HCT116 (cell line): ENCODE data around the gene GATAD1. TPM values are rescaled to one million over a fixed set of nuclear protein-coding genes. Genes with fewer than 3 reads are reported as not detected.

Experiments used
- ATAC-seq: fragments of 200-7000 bp; cut with Tn5 transposase; 2 replicates; pipeline ENCODE4 v1.9.1; 2020; ENCODE audit warnings: mild to moderate bottlenecking, moderate library complexity
- BruUV-seq: library from RNA; stranded (reverse); fragments of 400-500 nt; replicated peaks from 2 replicates; lab custom pipeline; 2021; lab: Mats Ljungman, UMichigan
- CTCF ChIA-PET: fragments of 300-600 bp; sonication (Branson Sonifier 250); formaldehyde crosslinking; loops from one replicate; lab custom pipeline; 2021; ENCODE audit warnings: antibody characterized with exemption; lab: Charles Lee
- POLR2A ChIA-PET: fragments of 300-600, 350-600 bp; sonication (Branson Sonifier 250); formaldehyde crosslinking; loops from one replicate; lab custom pipeline; 2021; ENCODE audit warnings: antibody characterized with exemption; lab: Charles Lee
- RAD21 ChIA-PET, 2 experiments: fragments of 300-600 bp; sonication (Branson Sonifier 250); formaldehyde crosslinking; loops; one replicate each; lab custom pipeline; 2023; ENCODE audit warnings: low total read pairs in 2 of 2; ENCODE audit not compliant: uncharacterized antibody in 2 of 2, unreplicated experiment in 2 of 2, low non-redundant PET in 1 of 2; lab: Charles Lee
- DNase-seq: peaks from one replicate; pipeline ENCODE4 v3.0.0-alpha.2; 2010; ENCODE audit warnings: low read depth, low spot score
- H2AFZ ChIP-seq: fragments of 200-600 bp; shearing (Covaris generic), sonication (generic); 2 replicates; pipeline ENCODE4 v1.6.1; 2017; ENCODE audit warnings: low read depth, mixed run types, mixed read lengths, antibody characterized with exemption, low read length; ENCODE audit not compliant: poor library complexity, severe bottlenecking
- H3K27ac ChIP-seq: 2 replicates; pipeline ENCODE4 v1.5.1; 2012; ENCODE audit warnings: low read depth, low read length
- H3K27me3 ChIP-seq: fragments of 200-600 bp; sonication (generic); 2 replicates; pipeline ENCODE4 v1.6.1; 2016; ENCODE audit warnings: mixed run types, low read length, mixed read lengths; ENCODE audit not compliant: insufficient read depth
- H3K36me3 ChIP-seq, 2 experiments: fragments of 200-500 bp in 1 of 2; fragments of 200-600 bp in 1 of 2; sonication (Bioruptor generic) in 1 of 2; sonication (generic) in 1 of 2; 2 replicates each; pipeline versions ENCODE4 v1.5.1 to v1.6.1; 2014 to 2016; ENCODE audit warnings: low read length in 2 of 2, inconsistent platforms in 1 of 2, mixed read lengths in 1 of 2, mixed run types in 1 of 2; ENCODE audit not compliant: insufficient read depth in 2 of 2, control insufficient read depth in 1 of 2
- H3K4me1 ChIP-seq, 2 experiments: fragments of 200-600 bp in 1 of 2; sonication (generic) in 1 of 2; 2 replicates each; pipeline versions ENCODE4 v1.5.1 to v1.6.1; 2012 to 2017; ENCODE audit warnings: low read length in 2 of 2, inconsistent platforms in 1 of 2, mild to moderate bottlenecking in 1 of 2, mixed read lengths in 1 of 2, mixed run types in 1 of 2, moderate library complexity in 1 of 2; ENCODE audit not compliant: insufficient read depth in 2 of 2, control insufficient read depth in 1 of 2
- H3K4me2 ChIP-seq: fragments of 200-600 bp; sonication (generic); 2 replicates; pipeline ENCODE4 v1.6.1; 2017; ENCODE audit warnings: mixed run types, low read length, mixed read lengths
- H3K4me3 ChIP-seq, 2 experiments: fragments of 200-600 bp in 1 of 2; sonication (generic) in 1 of 2; replicated peaks in 1 of 2; 2 replicates each; pipeline ENCODE4 v1.5.1; 2011 to 2016; ENCODE audit warnings: low read length in 2 of 2, control low read depth in 1 of 2, low read depth in 1 of 2, mild to moderate bottlenecking in 1 of 2, mixed read lengths in 1 of 2, mixed run types in 1 of 2
- H3K79me2 ChIP-seq: fragments of 200-600 bp; sonication (generic); 2 replicates; pipeline ENCODE4 v1.6.1; 2017; ENCODE audit warnings: mild to moderate bottlenecking, mixed run types, low read length, moderate library complexity, mixed read lengths; ENCODE audit not compliant: insufficient read depth
- H3K9ac ChIP-seq: fragments of 200-600 bp; sonication (generic); 2 replicates; pipeline ENCODE4 v1.6.1; 2016; ENCODE audit warnings: low read length, mixed read lengths
- H3K9me2 ChIP-seq: fragments of 200-600 bp; sonication (generic), shearing (Covaris generic); 2 replicates; pipeline ENCODE4 v1.6.1; 2017; ENCODE audit warnings: mixed run types, mild to moderate bottlenecking, moderate library complexity; ENCODE audit not compliant: insufficient read depth
- H3K9me3 ChIP-seq, 2 experiments: fragments of 200-500 bp in 1 of 2; fragments of 200-600 bp in 1 of 2; sonication (Bioruptor generic) in 1 of 2; sonication (generic) in 1 of 2; 2 replicates each; pipeline ENCODE4 v1.6.1; 2014 to 2017; ENCODE audit warnings: low read length in 2 of 2, mixed read lengths in 2 of 2, inconsistent platforms in 1 of 2, low read depth in 1 of 2, mild to moderate bottlenecking in 1 of 2, mixed run types in 1 of 2, moderate library complexity in 1 of 2; ENCODE audit not compliant: control insufficient read depth in 1 of 2, insufficient read depth in 1 of 2
- H4K20me1 ChIP-seq: fragments of 200-600 bp; sonication (generic), shearing (Covaris generic); 2 replicates; pipeline ENCODE4 v1.6.1; 2017; ENCODE audit warnings: mixed run types, mild to moderate bottlenecking, moderate library complexity; ENCODE audit not compliant: insufficient read depth
- CTCF ChIP-seq, 3 experiments: fragments of 200-600 bp in 1 of 3; sonication (generic) in 1 of 3; IDR thresholded peaks in 2 of 3; conservative IDR thresholded peaks in 1 of 3; 2 replicates each; pipeline ENCODE4 v1.5.1; 2012 to 2017; ENCODE audit warnings: low read depth in 2 of 3, low read length in 2 of 3, antibody characterized with exemption in 1 of 3, borderline replicate concordance in 1 of 3, control low read depth in 1 of 3, mild to moderate bottlenecking in 1 of 3, mixed read lengths in 1 of 3, mixed run types in 1 of 3, moderate library complexity in 1 of 3; ENCODE audit not compliant: insufficient read depth in 1 of 3
- EZH2 ChIP-seq: fragments of 200-600 bp; sonication (generic); IDR thresholded peaks from 2 replicates; pipeline ENCODE4 v1.6.1; 2017; ENCODE audit warnings: antibody characterized with exemption, mixed run types
- POLR2A ChIP-seq: IDR thresholded peaks from 2 replicates; pipeline ENCODE4 v1.7.0; 2011; ENCODE audit warnings: borderline replicate concordance; ENCODE audit not compliant: insufficient read depth, insufficient read length; ENCODE audit errors: extremely low read depth
- RAD21 ChIP-seq: IDR thresholded peaks from 2 replicates; pipeline ENCODE4 v1.6.1; 2012; ENCODE audit warnings: low read depth, mild to moderate bottlenecking
- SIN3A ChIP-seq: IDR thresholded peaks from 2 replicates; pipeline ENCODE4 v1.6.1; 2012; ENCODE audit warnings: low read depth
- SRF ChIP-seq: IDR thresholded peaks from 2 replicates; pipeline ENCODE4 v1.6.1; 2012; ENCODE audit warnings: low read depth
- TCF7L2 ChIP-seq: IDR thresholded peaks from 2 replicates; pipeline ENCODE4 v1.7.0; 2011; ENCODE audit warnings: borderline replicate concordance, inconsistent platforms; ENCODE audit not compliant: insufficient read depth, insufficient read length; ENCODE audit errors: extremely low read depth
- ZBTB33 ChIP-seq: IDR thresholded peaks from 2 replicates; pipeline ENCODE4 v1.6.1; 2011; ENCODE audit warnings: mild to moderate bottlenecking, low read length, moderate library complexity; ENCODE audit not compliant: insufficient replicate concordance; ENCODE audit errors: extremely low read depth
- ZNF274 ChIP-seq: fragments of 200-500 bp; sonication (Bioruptor generic); IDR thresholded peaks from 2 replicates; pipeline ENCODE4 v1.6.1; 2014; ENCODE audit warnings: mild to moderate bottlenecking, low read depth, low read length, inconsistent platforms
- intact Hi-C: fragments of 100-400 bp; cut with micrococcal nuclease; formaldehyde crosslinking; loops from 2 replicates; pipeline ENCODE4 v1.10.0; 2022
- total RNA-seq: library from RNA; stranded (reverse); gene quantifications from one replicate; pipeline ENCODE4 v1.2.1, GENCODE V29; 2021; ENCODE audit not compliant: unreplicated experiment

The GATAD1 gene
- total RNA-seq, 1 experiment from 2014 or later: 23.9 TPM

- H3K4me2 ChIP-seq: no peak overlapping the region
- RAD21 ChIA-PET: no interaction called here
- no peaks in the 10 kb centered on the region for H4K20me1 ChIP-seq
- no peaks in the 10 kb centered on the region for H3K79me2 ChIP-seq
- peaks cover 0 to 5% of the 10 kb centered on the region in 2 experiments; a peak in 1 of 4 replicates for H3K36me3 ChIP-seq
- DNase-seq: no peak
- H3K9me3 ChIP-seq: no peaks in the 10 kb centered on the region
- no peak overlapping the region for H3K4me3 ChIP-seq
- H3K27ac ChIP-seq: no peak overlapping the region
- intact Hi-C loops: no loop called here
- H3K9ac ChIP-seq: no peak overlapping the region
- no peaks in the 10 kb centered on the region for H3K27me3 ChIP-seq
- POLR2A ChIA-PET: no interaction called here
- no peak overlapping the region for H2AFZ ChIP-seq
- 0 out of 2 replicates have a peak, but pooled peaks have one; percentile 30 for ATAC-seq
- no TSS peak for BruUV-seq
- no peaks in the 10 kb centered on the region for H3K9me2 ChIP-seq
- CTCF ChIA-PET: no interaction called here
- no peaks in the 10 kb centered on the region for H3K4me1 ChIP-seq
- TF ChIP-seq EZH2 (no peak), SIN3A (no peak), ZBTB33 (no peak), POLR2A (no peak), ZNF274 (no peak), SRF (no peak), TCF7L2 (no peak), CTCF (IDR thresholded peaks at IDR 0.05 in 2 of 3, conservative IDR thresholded peaks at IDR 0.05 in 1 of 3; ENCODE audit: borderline replicate concordance in 1 of 3, insufficient read depth in 1 of 3, low read depth in 2 of 3, low read length in 2 of 3) (peak; percentile 1 to 23 (median 22); a peak in 1 of 6 replicates), RAD21 (peak; percentile 45)
Observed at GRCh38 chr7:92404170-92404614, 43.1 kb upstream of the GATAD1 start.
